Ovary (tissue), 9 donors: ENCODE measurements around the gene MKLN1. TPM values are rescaled to one million over a fixed set of nuclear protein-coding genes. Genes with fewer than 3 reads are reported as not detected.

Experiments
- DNase-seq, 5 donors: peaks; one replicate each; pipeline ENCODE4 v3.0.0-alpha.2; 2019 to 2020
- H3K27ac ChIP-seq, 2 donors: fragments of 200-600 bp; one replicate each; pipeline versions ENCODE4 v1.5.1 to v1.8.0; 2019 to 2022
- H3K27me3 ChIP-seq: fragments of 200-600 bp; one replicate; pipeline ENCODE4 v1.8.0; 2022
- H3K36me3 ChIP-seq: fragments of 200-600 bp; sonication (generic); one replicate; pipeline ENCODE4 v1.5.1; 2019
- H3K4me1 ChIP-seq: one replicate; pipeline ENCODE4 v1.8.1; 2013; ENCODE audit warnings: mild to moderate bottlenecking, moderate library complexity; ENCODE audit not compliant: insufficient read depth
- H3K4me3 ChIP-seq: fragments of 200-600 bp; sonication (generic); one replicate; pipeline ENCODE4 v1.5.1; 2017
- H3K9me3 ChIP-seq, 2 donors: fragments of 200-600 bp in 1 of 2; sonication (generic) in 1 of 2; one replicate each; pipeline versions ENCODE4 v1.5.1 to v1.8.1; 2013 to 2019; ENCODE audit warnings: mild to moderate bottlenecking in 1 of 2, moderate library complexity in 1 of 2
- EP300 ChIP-seq: sonication (generic); formaldehyde crosslinking; IDR thresholded peaks from one replicate; pipeline ENCODE4 v1.6.1; 2017; ENCODE audit warnings: antibody characterized with exemption
- POLR2A ChIP-seq: fragments of 450-650 bp; IDR thresholded peaks from one replicate; pipeline ENCODE4 v1.6.1; 2017; ENCODE audit warnings: antibody characterized with exemption, mild to moderate bottlenecking, moderate library complexity
- WGBS, 3 donors: extraction: QIAGEN DNeasy Blood & Tissue Kit in 1 of 3; methylation state at CpG; one replicate each; pipeline versions ENCODE4 v1.1.5 to v1.1.7; 2013 to 2017; 5-methylcytosine and 5-hydroxymethylcytosine counted together
- intact Hi-C, 4 donors: fragments of 100-400 bp; cut with DNase I; formaldehyde crosslinking; loops; one replicate each; pipeline versions ENCODE4 v1.11.0 to v1.15.1; 2022 to 2023
- polyA plus RNA-seq, 2 donors: library from polyadenylated mRNA; stranded (reverse); fragments of 200-250 nt in 1 of 2; fragments of 350-450 nt in 1 of 2; fragmentation: Illumina TruSeq in 1 of 2; extraction: RNeasy Lipid Tissue Mini Kit (QIAGEN cat#74804) in 1 of 2; gene quantifications; one replicate each; pipeline ENCODE4 v1.2.3, GENCODE V29; 2013 to 2014
- total RNA-seq, 7 donors: library from RNA; depleted of rRNA in 2 of 7; stranded (reverse); fragments of >200 nt in 2 of 7; fragmentation: NEBNext Ultra II Directional in 3 of 7; extraction: Animal tissue kit (Norgen Biotek cat#: 25700) in 3 of 7; gene quantifications; one replicate each; pipeline versions ENCODE4 v1.1.0 to v1.2.4, GENCODE V29; 2016 to 2023
- TF ChIP-seq, protein P1 (sequence below), 3 donors: fragments of 450-650 bp in 2 of 3; fragments of 200-600 bp in 1 of 3; IDR thresholded peaks; one replicate each; pipeline versions ENCODE4 v1.5.1 to v1.8.0; 2016 to 2022; ENCODE audit warnings: antibody characterized with exemption in 3 of 3, mild to moderate bottlenecking in 1 of 3
- donor health status: DM: no; HTN: no; CAD: no; lungs with moderate emphysema.
- donor health status: DM: no; HTN: no; CAD: no.
- donor health status: Bipolar disorder and iron deficiency.
- donor health status: DM: yes; HTN: yes; CAD: no.
- donor health status: DM: no; HTN: no; CAD: no.
- donor health status: DM: yes; HTN: yes; CAD: no.

MKLN1 gene
- total and polyA plus RNA-seq, 9 donors: 12.7 to 87.1 (median 53.8) TPM

DNA sequence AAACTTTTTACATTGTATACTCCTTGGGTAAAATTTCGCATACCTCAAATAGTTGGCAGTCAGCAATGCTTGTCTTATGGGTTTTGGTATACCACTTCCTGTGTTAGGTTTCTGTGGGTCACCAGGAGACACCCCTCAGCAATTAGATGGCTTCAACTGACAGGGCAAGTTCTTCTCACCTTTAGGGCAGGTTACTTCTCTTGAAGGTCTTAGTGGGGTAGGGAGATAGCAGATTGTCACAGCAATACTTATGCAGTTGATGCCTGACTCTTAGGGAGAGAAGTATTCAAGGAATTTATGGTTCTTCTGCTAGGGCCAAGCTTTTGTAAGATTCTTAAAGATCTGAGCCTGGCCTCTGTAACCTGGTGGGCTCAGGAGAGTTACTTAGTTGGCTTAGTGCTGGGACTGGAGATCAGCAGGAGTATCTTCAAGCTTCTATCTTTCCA, 42.9 kb downstream of the MKLN1 start:
- peaks cover 8% of the 10 kb centered on the region for H3K4me1 ChIP-seq
- H3K9me3 ChIP-seq: no peaks in the 10 kb centered on the region
- H3K27ac ChIP-seq: no peak overlapping the region
- H3K27me3 ChIP-seq: no peaks in the 10 kb centered on the region
- DNase-seq: no peak
- H3K4me3 ChIP-seq: no peak overlapping the region
- H3K36me3 ChIP-seq: no peaks in the 10 kb centered on the region
- WGBS, 3 donors: 91 to 100% (median 91%) methylated on average over 1 of the region's 1 CpG
- intact Hi-C loops: no loop called here
- no peak for TF ChIP-seq POLR2A
- no peak for TF ChIP-seq EP300
- TF ChIP-seq, protein P1, sequence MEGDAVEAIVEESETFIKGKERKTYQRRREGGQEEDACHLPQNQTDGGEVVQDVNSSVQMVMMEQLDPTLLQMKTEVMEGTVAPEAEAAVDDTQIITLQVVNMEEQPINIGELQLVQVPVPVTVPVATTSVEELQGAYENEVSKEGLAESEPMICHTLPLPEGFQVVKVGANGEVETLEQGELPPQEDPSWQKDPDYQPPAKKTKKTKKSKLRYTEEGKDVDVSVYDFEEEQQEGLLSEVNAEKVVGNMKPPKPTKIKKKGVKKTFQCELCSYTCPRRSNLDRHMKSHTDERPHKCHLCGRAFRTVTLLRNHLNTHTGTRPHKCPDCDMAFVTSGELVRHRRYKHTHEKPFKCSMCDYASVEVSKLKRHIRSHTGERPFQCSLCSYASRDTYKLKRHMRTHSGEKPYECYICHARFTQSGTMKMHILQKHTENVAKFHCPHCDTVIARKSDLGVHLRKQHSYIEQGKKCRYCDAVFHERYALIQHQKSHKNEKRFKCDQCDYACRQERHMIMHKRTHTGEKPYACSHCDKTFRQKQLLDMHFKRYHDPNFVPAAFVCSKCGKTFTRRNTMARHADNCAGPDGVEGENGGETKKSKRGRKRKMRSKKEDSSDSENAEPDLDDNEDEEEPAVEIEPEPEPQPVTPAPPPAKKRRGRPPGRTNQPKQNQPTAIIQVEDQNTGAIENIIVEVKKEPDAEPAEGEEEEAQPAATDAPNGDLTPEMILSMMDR (IDR thresholded peaks at IDR 0.05): no peak

DNA sequence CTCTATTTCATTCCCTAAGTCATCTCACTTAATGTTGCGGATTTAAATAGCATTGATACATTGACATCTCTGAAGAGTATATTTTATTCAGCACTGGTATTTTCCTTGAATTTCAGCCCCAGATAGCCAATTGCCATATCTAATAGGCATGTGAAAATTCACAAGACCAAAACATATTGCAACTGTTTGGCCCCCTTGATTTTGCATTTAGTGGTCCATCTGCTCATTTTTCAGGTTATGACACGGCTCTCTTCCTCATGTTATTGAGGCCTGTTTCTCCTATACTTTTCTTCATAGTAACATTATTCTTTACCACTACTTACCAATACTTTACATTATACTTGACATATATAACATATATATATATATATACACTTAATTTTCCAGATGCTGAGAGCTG, 43.7 kb downstream of the MKLN1 start:
- H3K4me3 ChIP-seq: no peak overlapping the region
- no peak for TF ChIP-seq EP300
- no peak for TF ChIP-seq POLR2A
- TF ChIP-seq, protein P1 (IDR thresholded peaks at IDR 0.05): no peak
- DNase-seq: no peak
- H3K36me3 ChIP-seq: no peaks in the 10 kb centered on the region
- intact Hi-C loops: no loop called here
- no peak overlapping the region for H3K27ac ChIP-seq
- 91 to 98% (median 97%) methylated on average over 2 of the region's 2 CpGs for WGBS, 3 donors
- H3K4me1 ChIP-seq: peaks cover 7% of the 10 kb centered on the region
- H3K9me3 ChIP-seq: no peaks in the 10 kb centered on the region
- H3K27me3 ChIP-seq: no peaks in the 10 kb centered on the region

DNA sequence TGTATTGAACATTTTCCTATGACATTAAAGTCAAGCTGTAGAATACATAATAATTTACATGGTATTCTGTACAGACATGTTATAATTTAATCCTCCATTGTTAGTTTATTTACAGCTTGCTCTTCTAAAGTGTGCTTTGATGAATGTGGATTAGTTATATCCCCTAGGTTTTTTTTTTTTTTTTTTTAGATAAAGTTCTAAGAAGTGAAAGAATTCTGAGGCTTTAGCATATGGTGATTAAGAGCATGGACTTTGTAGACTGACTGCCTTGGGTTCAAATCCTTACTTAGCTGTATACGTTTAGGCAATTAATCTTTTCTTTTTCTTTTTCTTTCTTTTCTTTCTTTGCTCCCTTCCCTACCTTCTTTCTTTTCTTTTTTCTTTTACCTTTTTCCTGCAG, 44.9 kb downstream of the MKLN1 start:
- Histone ChIP-seq H3K36me3 (no peaks in the 10 kb centered on the region), H3K4me3 (no peak overlapping the region), H3K27me3 (no peaks in the 10 kb centered on the region), H3K9me3 (no peaks in the 10 kb centered on the region), H3K4me1 (peaks cover 7% of the 10 kb centered on the region), H3K27ac (no peak overlapping the region)
- DNase-seq: no peak
- TF ChIP-seq, protein P1 (IDR thresholded peaks at IDR 0.05): no peak
- TF ChIP-seq POLR2A: no peak
- TF ChIP-seq EP300: no peak
- WGBS, 3 donors: 84 to 94% (median 85%) methylated on average over 1 of the region's 1 CpG
- intact Hi-C loops: no loop called here

DNA sequence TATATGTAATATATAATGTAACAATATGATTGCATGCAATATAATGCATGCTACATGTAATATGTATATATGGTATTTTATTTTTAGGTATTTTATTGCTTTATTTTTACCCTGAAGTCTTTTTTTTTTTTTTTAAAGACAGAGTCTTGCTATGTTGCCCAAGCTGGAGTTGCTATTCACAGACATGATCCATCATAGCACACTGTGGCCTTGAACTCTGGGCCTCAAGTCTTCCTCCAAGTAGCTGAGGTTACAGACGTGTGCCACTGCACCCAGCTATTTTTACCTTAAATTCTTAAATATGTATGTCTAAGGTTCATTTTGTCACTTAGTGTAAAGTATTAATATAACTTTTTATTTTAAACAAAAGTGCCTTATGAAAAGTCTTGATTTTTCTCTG, 47.1 kb downstream of the MKLN1 start:
- Histone ChIP-seq H3K4me3 (no peak overlapping the region), H3K36me3 (no peaks in the 10 kb centered on the region), H3K27me3 (no peaks in the 10 kb centered on the region), H3K9me3 (no peaks in the 10 kb centered on the region), H3K27ac (no peak overlapping the region), H3K4me1 (peaks cover 4% of the 10 kb centered on the region)
- WGBS, 3 donors: 23 to 42% (median 28%) methylated on average over 1 of the region's 1 CpG
- intact Hi-C loops: no loop called here
- DNase-seq: no peak
- TF ChIP-seq POLR2A: no peak
- TF ChIP-seq EP300: no peak
- TF ChIP-seq, protein P1 (IDR thresholded peaks at IDR 0.05): no peak
